ENCODE data around the gene JARID2. TPM values are rescaled to one million over a fixed set of nuclear protein-coding genes. Genes with fewer than 3 reads are reported as not detected.

The JARID2 gene
- total and polyA plus RNA-seq, 9 of the 15 experiments (the other 6 are each of a cell fraction or from before 2014, with no cell fraction given), result 5.0 to 29.0 (median 15.6) TPM

- H3K27ac ChIP-seq (ENCODE audit: extremely low read depth, low read depth, low read length), result no peak overlapping the region
- WGBS (ENCODE audit: insufficient coverage, low coverage, missing lambda C conversion rate), result 73% methylated on average over 11 of the region's 11 CpGs
- no peaks in the 10 kb centered on the region for H3K9me1 ChIP-seq (ENCODE audit: control insufficient read depth, insufficient read depth, low read length)
- peaks cover 98% of the 10 kb centered on the region for H3K79me2 ChIP-seq (ENCODE audit: control insufficient read depth, insufficient read depth, low read length)
- POLR2A ChIA-PET, result interaction anchor here (0.7 to 1.9 kb wide), 3 partner anchors 9 to 28 kb away, joined by 3 to 6 read pairs (median 4); no protein-coding TSS in a partner anchor
- DNase-seq (ENCODE audit: extremely low read depth in 1 of 4, low spot score in 3 of 4), result no peak
- H3K9ac ChIP-seq (ENCODE audit: insufficient read depth in 1 of 2, low read depth in 2 of 2, low read length in 2 of 2), result no peak overlapping the region
- no peak for ATAC-seq
- CTCF ChIA-PET (ENCODE audit: low intra/inter-chr PET ratio), result no interaction called here
- no peak overlapping the region for H3K4me2 ChIP-seq (ENCODE audit: insufficient read depth, low read length)
- no peak overlapping the region for H2AFZ ChIP-seq (ENCODE audit: low read depth, low read length)
- H3K9me3 ChIP-seq (replicated peaks; ENCODE audit: control insufficient read depth, insufficient read depth, low read depth, low read length), result no peaks in the 10 kb centered on the region
- peaks cover 55% of the 10 kb centered on the region for H4K20me1 ChIP-seq (replicated peaks; ENCODE audit: control insufficient read depth, insufficient read depth, low read length)
- H3K27me3 ChIP-seq (ENCODE audit: control insufficient read depth in 2 of 2, insufficient read depth in 2 of 2, low read length in 2 of 2), result no peaks in the 10 kb centered on the region
- no TSS peak for BruUV-seq (replicated peaks)
- in situ Hi-C loops (cut with MboI), result no loop called here
- no peak for FAIRE-seq
- TF ChIP-seq ZFX (CRISPR knock-in tag; IDR thresholded peaks at IDR 0.05), result no peak
- H3K4me3 ChIP-seq, result no peak overlapping the region
- peaks cover 18 to 64% of the 10 kb centered on the region in 2 experiments for H3K4me1 ChIP-seq (replicated peaks in 1 of 2; ENCODE audit: control insufficient read depth in 2 of 2, insufficient read depth in 2 of 2, low read length in 2 of 2)
- intact Hi-C loops (cut with micrococcal nuclease), result no loop called here
- peaks cover 3% of the 10 kb centered on the region; the same call in 1 of the 3 replicates for H3K36me3 ChIP-seq (ENCODE audit: control insufficient read depth, insufficient read depth, low read length)
Observed at GRCh38 chr6:15405129-15406068, 159.5 kb downstream of the JARID2 start.

DNA sequence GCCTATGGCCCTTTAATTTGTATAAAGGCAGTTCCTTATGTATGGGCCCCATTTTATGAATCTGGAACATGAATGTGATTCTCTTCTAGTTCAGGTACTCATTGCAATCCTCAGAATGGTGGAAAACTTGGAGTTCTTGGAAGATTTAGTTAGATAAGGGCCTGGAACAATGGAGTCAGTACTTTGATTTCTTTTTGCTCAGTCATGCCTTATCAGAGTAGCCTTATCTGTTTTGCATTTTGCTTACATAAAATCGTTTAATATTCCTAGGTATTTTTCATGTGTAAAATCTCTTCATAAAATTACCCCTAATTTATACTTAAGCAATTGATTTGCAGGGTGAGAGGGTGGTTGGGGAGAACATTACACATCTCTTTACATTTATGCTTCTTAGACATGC is 160.6 kb downstream of the JARID2 start:
- ChIA-PET POLR2A (no interaction called here), CTCF (ENCODE audit: low intra/inter-chr PET ratio) (no interaction called here)
- peaks cover 47% of the 10 kb centered on the region for H4K20me1 ChIP-seq (replicated peaks; ENCODE audit: control insufficient read depth, insufficient read depth, low read length)
- H3K4me3 ChIP-seq, result no peak overlapping the region
- H3K27me3 ChIP-seq (ENCODE audit: control insufficient read depth in 2 of 2, insufficient read depth in 2 of 2, low read length in 2 of 2), result no peaks in the 10 kb centered on the region
- TF ChIP-seq MAFG (tag; conservative IDR thresholded peaks at IDR 0.05) (peak; percentile 51), PHF21A (IDR thresholded peaks at IDR 0.05; ENCODE audit: borderline replicate concordance, low read depth) (no peak), RBM17 (IDR thresholded peaks at IDR 0.05; ENCODE audit: borderline replicate concordance, low read depth, low read length) (no peak), NFE2 (IDR thresholded peaks at IDR 0.05; ENCODE audit: low read depth) (peak; percentile 76)
- TF ChIP-seq, protein P1, sequence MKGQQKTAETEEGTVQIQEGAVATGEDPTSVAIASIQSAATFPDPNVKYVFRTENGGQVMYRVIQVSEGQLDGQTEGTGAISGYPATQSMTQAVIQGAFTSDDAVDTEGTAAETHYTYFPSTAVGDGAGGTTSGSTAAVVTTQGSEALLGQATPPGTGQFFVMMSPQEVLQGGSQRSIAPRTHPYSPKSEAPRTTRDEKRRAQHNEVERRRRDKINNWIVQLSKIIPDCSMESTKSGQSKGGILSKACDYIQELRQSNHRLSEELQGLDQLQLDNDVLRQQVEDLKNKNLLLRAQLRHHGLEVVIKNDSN (CRISPR knock-in tag; IDR thresholded peaks at IDR 0.05), result no peak
- in situ Hi-C loops (cut with MboI), result no loop called here
- H3K9ac ChIP-seq (ENCODE audit: insufficient read depth in 1 of 2, low read depth in 2 of 2, low read length in 2 of 2), result no peak overlapping the region
- no peak for FAIRE-seq
- H3K36me3 ChIP-seq (ENCODE audit: control insufficient read depth, insufficient read depth, low read length), result peaks cover 6% of the 10 kb centered on the region; the same call in 1 of the 3 replicates
- BruUV-seq (replicated peaks), result no TSS peak
- WGBS (ENCODE audit: insufficient coverage, low coverage, missing lambda C conversion rate), result 0% methylated on average over 1 of the region's 1 CpG
- no peak for DNase-seq (ENCODE audit: extremely low read depth in 1 of 4, low spot score in 3 of 4)
- H3K9me1 ChIP-seq (ENCODE audit: control insufficient read depth, insufficient read depth, low read length), result no peaks in the 10 kb centered on the region
- ATAC-seq, result no peak
- intact Hi-C loops (cut with micrococcal nuclease), result no loop called here
- no peak overlapping the region for H3K4me2 ChIP-seq (ENCODE audit: insufficient read depth, low read length)
- no peaks in the 10 kb centered on the region for H3K9me3 ChIP-seq (replicated peaks; ENCODE audit: control insufficient read depth, insufficient read depth, low read depth, low read length)
- peaks cover 14 to 64% of the 10 kb centered on the region in 2 experiments for H3K4me1 ChIP-seq (replicated peaks in 1 of 2; ENCODE audit: control insufficient read depth in 2 of 2, insufficient read depth in 2 of 2, low read length in 2 of 2)
- peaks cover 97% of the 10 kb centered on the region for H3K79me2 ChIP-seq (ENCODE audit: control insufficient read depth, insufficient read depth, low read length)
- no peak overlapping the region for H2AFZ ChIP-seq (ENCODE audit: low read depth, low read length)
- no peak overlapping the region for H3K27ac ChIP-seq (ENCODE audit: extremely low read depth, low read depth, low read length)

Data from K562 (cell line).